HG02798 (cell line): ENCODE measurements around the gene PIK3C2B.
A peak's percentile ranks its signal among the peaks of the same experiment; 100 is the strongest.

ENCODE experiments used
- ATAC-seq: cut with Tn5 transposase; IDR thresholded peaks from one replicate; pipeline ENCODE4 v1.9.1; 2021; ENCODE audit warnings: mild to moderate bottlenecking; ENCODE audit not compliant: unreplicated experiment, poor library complexity

The PIK3C2B gene

GRCh38 chr1:204483791-204484190 is 10.8 kb downstream of the PIK3C2B start:
- no peak for ATAC-seq

GRCh38 chr1:204480515-204480914 is 14.1 kb downstream of the PIK3C2B start:
- peak; percentile 58 for ATAC-seq

GRCh38 chr1:204479387-204480136 is 15.0 kb downstream of the PIK3C2B start:
- ATAC-seq = no peak

GRCh38 chr1:204478921-204479320 is 15.7 kb downstream of the PIK3C2B start:
- no peak for ATAC-seq

GRCh38 chr1:204478172-204478899 is 16.3 kb downstream of the PIK3C2B start:
- no peak for ATAC-seq

GRCh38 chr1:204477036-204477740 is 17.4 kb downstream of the PIK3C2B start:
- no peak for ATAC-seq

GRCh38 chr1:204476563-204476962 is 18.0 kb downstream of the PIK3C2B start:
- no peak for ATAC-seq

- no peak for ATAC-seq
Observed at GRCh38 chr1:204475656-204476432, 18.8 kb downstream of the PIK3C2B start.

- ATAC-seq = no peak
Observed at GRCh38 chr1:204473400-204473965, 21.1 kb downstream of the PIK3C2B start.

- ATAC-seq = no peak
Observed at GRCh38 chr1:204472660-204473059, 21.9 kb downstream of the PIK3C2B start.

- no peak for ATAC-seq
Observed at GRCh38 chr1:204471687-204472086, 22.9 kb downstream of the PIK3C2B start.

GRCh38 chr1:204469304-204469703 is 25.3 kb downstream of the PIK3C2B start:
- no peak for ATAC-seq

- ATAC-seq = no peak
Observed at GRCh38 chr1:204468766-204469302, 25.8 kb downstream of the PIK3C2B start.

- ATAC-seq = no peak
Observed at GRCh38 chr1:204468206-204468605, 26.4 kb downstream of the PIK3C2B start.

GRCh38 chr1:204466416-204467405 is 27.9 kb downstream of the PIK3C2B start:
- peak; percentile 12 for ATAC-seq

GRCh38 chr1:204465546-204466415 is 28.8 kb downstream of the PIK3C2B start:
- ATAC-seq = peak; percentile 72

- ATAC-seq = no peak
Observed at GRCh38 chr1:204464701-204465100, 29.9 kb downstream of the PIK3C2B start.

- ATAC-seq = no peak
Observed at GRCh38 chr1:204464187-204464631, 30.4 kb downstream of the PIK3C2B start.
